B cell (primary cell): Measurements from ENCODE around the gene MAP3K5.

Source experiments
- EZH2 ChIP-seq: IDR thresholded peaks from 2 replicates; pipeline ENCODE4 v1.6.1; 2012; ENCODE audit warnings: borderline replicate concordance, low read depth, mild to moderate bottlenecking, moderate library complexity, low read length; ENCODE audit not compliant: insufficient read depth, poor library complexity, severe bottlenecking
- TF ChIP-seq, protein P1 (sequence below): fragments of 200-600 bp; IDR thresholded peaks from one replicate; pipeline ENCODE4 v1.8.0; 2022; ENCODE audit warnings: antibody characterized with exemption, mild to moderate bottlenecking

DNA sequence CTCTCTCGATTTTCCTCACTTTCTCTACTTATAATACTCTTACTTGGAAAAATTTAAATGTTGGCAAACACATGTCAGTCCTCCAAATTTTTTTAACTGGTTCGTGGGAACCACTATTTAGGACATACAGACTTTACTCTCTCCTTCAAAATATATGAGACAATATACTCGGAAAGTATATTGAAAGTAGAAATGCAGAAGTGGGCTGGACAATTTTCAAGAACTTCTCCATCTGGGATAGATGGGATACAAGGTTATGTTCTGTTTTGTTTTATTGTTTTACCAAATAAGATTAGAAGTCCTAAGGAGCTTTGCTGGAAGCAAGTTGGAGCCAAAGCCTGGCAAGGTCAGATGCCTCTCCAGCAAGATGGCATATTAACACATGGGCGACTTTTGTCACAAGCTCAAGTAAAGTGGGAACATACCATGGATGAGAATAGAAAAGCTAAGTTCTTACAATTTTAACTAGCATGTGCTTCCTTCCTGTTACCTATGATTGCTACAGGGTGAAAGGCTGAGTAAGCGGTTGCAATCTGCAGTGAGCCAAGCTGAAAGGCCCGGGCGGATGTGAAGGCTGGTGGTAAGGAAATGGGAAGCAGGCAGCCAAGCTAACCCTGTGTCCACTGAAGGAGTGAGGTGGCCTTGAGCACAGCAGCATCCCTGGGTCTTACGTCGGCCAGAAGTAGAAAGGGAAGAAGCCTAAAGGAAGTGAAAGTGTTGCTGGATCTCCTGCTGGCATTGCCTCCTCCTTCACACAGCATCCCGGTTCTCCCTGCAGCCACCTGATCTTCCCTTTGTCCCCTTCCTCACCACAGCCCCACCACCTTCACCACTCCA lies 7.1 kb downstream of the MAP3K5 start:
- TF ChIP-seq EZH2 = no peak
- TF ChIP-seq, protein P1, sequence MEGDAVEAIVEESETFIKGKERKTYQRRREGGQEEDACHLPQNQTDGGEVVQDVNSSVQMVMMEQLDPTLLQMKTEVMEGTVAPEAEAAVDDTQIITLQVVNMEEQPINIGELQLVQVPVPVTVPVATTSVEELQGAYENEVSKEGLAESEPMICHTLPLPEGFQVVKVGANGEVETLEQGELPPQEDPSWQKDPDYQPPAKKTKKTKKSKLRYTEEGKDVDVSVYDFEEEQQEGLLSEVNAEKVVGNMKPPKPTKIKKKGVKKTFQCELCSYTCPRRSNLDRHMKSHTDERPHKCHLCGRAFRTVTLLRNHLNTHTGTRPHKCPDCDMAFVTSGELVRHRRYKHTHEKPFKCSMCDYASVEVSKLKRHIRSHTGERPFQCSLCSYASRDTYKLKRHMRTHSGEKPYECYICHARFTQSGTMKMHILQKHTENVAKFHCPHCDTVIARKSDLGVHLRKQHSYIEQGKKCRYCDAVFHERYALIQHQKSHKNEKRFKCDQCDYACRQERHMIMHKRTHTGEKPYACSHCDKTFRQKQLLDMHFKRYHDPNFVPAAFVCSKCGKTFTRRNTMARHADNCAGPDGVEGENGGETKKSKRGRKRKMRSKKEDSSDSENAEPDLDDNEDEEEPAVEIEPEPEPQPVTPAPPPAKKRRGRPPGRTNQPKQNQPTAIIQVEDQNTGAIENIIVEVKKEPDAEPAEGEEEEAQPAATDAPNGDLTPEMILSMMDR = no peak
